H1 (cell line): ENCODE results near the gene SPOCD1. TPM values are rescaled to one million over a fixed set of nuclear protein-coding genes. Genes with fewer than 3 reads are reported as not detected.
A peak's percentile ranks its signal among the peaks of the same experiment; 100 is the strongest.

ENCODE experiments used
- CTCF ChIA-PET: fragments of 300-600 bp; sonication (Branson Sonifier 250); formaldehyde crosslinking; loops from one replicate; lab custom pipeline; 2021; ENCODE audit not compliant: partially characterized antibody; lab: Charles Lee
- POLR2A ChIA-PET: fragments of 300-600 bp; sonication (Branson Sonifier 250); formaldehyde crosslinking; loops from one replicate; lab custom pipeline; 2021; ENCODE audit warnings: inconsistent platforms; ENCODE audit not compliant: partially characterized antibody; lab: Charles Lee
- DNase-seq, 2 experiments: peaks; one replicate each; pipeline versions ENCODE4 v3.0.0 to v3.0.0-alpha.2; 2010 to 2022; ENCODE audit warnings: low spot score in 2 of 2, low read depth in 1 of 2, mixed read lengths in 1 of 2
- FAIRE-seq: peaks from 2 replicates; lab custom pipeline; 2011; peaks lifted over from hg19 to GRCh38; lab: Jason Lieb, UNC
- H2AFZ ChIP-seq: 2 replicates; pipeline ENCODE4 v1.8.1; 2012; ENCODE audit warnings: low read length, inconsistent platforms
- H2AK5ac ChIP-seq: 2 replicates; pipeline ENCODE4 v1.6.1; 2013; ENCODE audit warnings: low read depth, low read length
- H2BK120ac ChIP-seq: replicated peaks from 2 replicates; pipeline ENCODE3; 2013; ENCODE audit warnings: low read depth, low read length, inconsistent platforms
- H2BK12ac ChIP-seq: 2 replicates; pipeline ENCODE4 v1.6.1; 2013; ENCODE audit warnings: low read depth, low read length
- H2BK15ac ChIP-seq: 2 replicates; pipeline ENCODE4 v1.6.1; 2013; ENCODE audit warnings: low read length
- H2BK20ac ChIP-seq: 2 replicates; pipeline ENCODE4 v1.6.1; 2013; ENCODE audit warnings: low read length
- H2BK5ac ChIP-seq: 2 replicates; pipeline ENCODE4 v1.6.1; 2013; ENCODE audit warnings: low read depth, low read length
- H3K14ac ChIP-seq: 2 replicates; pipeline ENCODE4 v1.6.1; 2013; ENCODE audit warnings: inconsistent platforms; ENCODE audit not compliant: insufficient read length
- H3K18ac ChIP-seq: 2 replicates; pipeline ENCODE4 v1.6.1; 2013; ENCODE audit warnings: low read length; ENCODE audit errors: extremely low read depth
- H3K23ac ChIP-seq: 2 replicates; pipeline ENCODE4 v1.6.1; 2013; ENCODE audit warnings: inconsistent platforms; ENCODE audit not compliant: insufficient read length
- H3K23me2 ChIP-seq: 2 replicates; pipeline ENCODE4 v1.6.1; 2013; ENCODE audit warnings: low read depth, low read length
- H3K27ac ChIP-seq: 2 replicates; pipeline ENCODE4 v1.6.1; 2011; ENCODE audit warnings: low read depth, low read length, inconsistent platforms
- H3K27me3 ChIP-seq, 4 experiments: replicated peaks in 1 of 4; 1 replicate in 1 of 4; 2 replicates in 3 of 4; pipeline versions ENCODE4 v1.6.1 to v1.8.1; 2011 to 2013; ENCODE audit warnings: low read length in 3 of 4, mild to moderate bottlenecking in 3 of 4, inconsistent platforms in 2 of 4, mixed read lengths in 2 of 4, moderate library complexity in 1 of 4; ENCODE audit not compliant: control insufficient read depth in 3 of 4, insufficient read depth in 3 of 4; ENCODE audit errors: extremely low read depth in 1 of 4
- H3K36me3 ChIP-seq, 4 experiments: 2 replicates each; pipeline versions ENCODE4 v1.6.1 to v1.8.1; 2011 to 2013; ENCODE audit warnings: mild to moderate bottlenecking in 4 of 4, low read length in 3 of 4, moderate library complexity in 2 of 4, control low read depth in 1 of 4, inconsistent platforms in 1 of 4; ENCODE audit not compliant: insufficient read depth in 4 of 4, control insufficient read depth in 2 of 4
- H3K4ac ChIP-seq: replicated peaks from 2 replicates; pipeline ENCODE3; 2013; ENCODE audit warnings: low read length, low read depth, mixed read lengths, inconsistent platforms; ENCODE audit not compliant: insufficient read length
- H3K4me1 ChIP-seq, 4 experiments: replicated peaks in 1 of 4; 1 replicate in 1 of 4; 2 replicates in 3 of 4; pipeline versions ENCODE4 v1.6.1 to v1.8.1; 2011 to 2013; ENCODE audit warnings: low read length in 3 of 4, inconsistent platforms in 2 of 4, mixed read lengths in 1 of 4; ENCODE audit not compliant: insufficient read depth in 4 of 4, control insufficient read depth in 3 of 4
- H3K4me2 ChIP-seq, 2 experiments: 2 replicates each; pipeline versions ENCODE4 v1.6.1 to v1.8.1; 2011 to 2013; ENCODE audit warnings: low read depth in 2 of 2, low read length in 2 of 2, control low read depth in 1 of 2, inconsistent platforms in 1 of 2, mild to moderate bottlenecking in 1 of 2; ENCODE audit not compliant: insufficient read depth in 1 of 2
- H3K4me3 ChIP-seq, 4 experiments: fragments of 200-600, 300-600 bp in 1 of 4; sonication (generic), shearing (Covaris generic), sonication (Bioruptor Twin) in 1 of 4; 2 replicates each; pipeline versions ENCODE4 v1.5.1 to v1.8.1; 2011 to 2016; ENCODE audit warnings: low read length in 4 of 4, low read depth in 3 of 4, control low read depth in 2 of 4, inconsistent platforms in 2 of 4, mild to moderate bottlenecking in 2 of 4, mixed read lengths in 1 of 4, moderate library complexity in 1 of 4; ENCODE audit not compliant: insufficient read depth in 2 of 4; ENCODE audit errors: extremely low read depth in 1 of 4
- H3K56ac ChIP-seq: replicated peaks from 2 replicates; pipeline ENCODE3; 2013; ENCODE audit warnings: low read depth, mild to moderate bottlenecking, mixed read lengths, low read length, inconsistent platforms; ENCODE audit not compliant: insufficient read length
- H3K79me1 ChIP-seq: 2 replicates; pipeline ENCODE4 v1.6.1; 2013; ENCODE audit warnings: low read depth, low read length, control low read depth
- H3K79me2 ChIP-seq, 2 experiments: 2 replicates each; pipeline versions ENCODE4 v1.6.1 to v1.8.1; 2012 to 2013; ENCODE audit warnings: low read length in 2 of 2, mild to moderate bottlenecking in 2 of 2, inconsistent platforms in 1 of 2; ENCODE audit not compliant: insufficient read depth in 2 of 2, control insufficient read depth in 1 of 2
- H3K9ac ChIP-seq, 4 experiments: replicated peaks in 1 of 4; 1 replicate in 1 of 4; 2 replicates in 3 of 4; pipeline versions ENCODE4 v1.6.1 to v1.8.1; 2011 to 2013; ENCODE audit warnings: low read depth in 3 of 4, low read length in 3 of 4, control low read depth in 2 of 4, mild to moderate bottlenecking in 2 of 4, moderate library complexity in 2 of 4, inconsistent platforms in 1 of 4; ENCODE audit errors: extremely low read depth in 1 of 4
- H3K9me3 ChIP-seq, 2 experiments: 2 replicates each; pipeline versions ENCODE4 v1.6.1 to v1.8.1; 2012 to 2013; ENCODE audit warnings: mild to moderate bottlenecking in 2 of 2, moderate library complexity in 2 of 2, control low read depth in 1 of 2, inconsistent platforms in 1 of 2, low read depth in 1 of 2, low read length in 1 of 2, mixed read lengths in 1 of 2; ENCODE audit not compliant: insufficient read depth in 2 of 2
- H4K20me1 ChIP-seq, 2 experiments: replicated peaks in 1 of 2; 2 replicates each; pipeline versions ENCODE3 to v1.8.1; 2011 to 2013; ENCODE audit warnings: inconsistent platforms in 2 of 2, low read length in 2 of 2, mild to moderate bottlenecking in 1 of 2; ENCODE audit not compliant: insufficient read depth in 2 of 2, control insufficient read depth in 1 of 2
- H4K5ac ChIP-seq: 2 replicates; pipeline ENCODE4 v1.6.1; 2013; ENCODE audit warnings: low read length, low read depth, mixed read lengths, inconsistent platforms; ENCODE audit not compliant: insufficient read length
- H4K8ac ChIP-seq: 2 replicates; pipeline ENCODE4 v1.8.0; 2013; ENCODE audit warnings: mild to moderate bottlenecking, moderate library complexity, low read length, inconsistent platforms; ENCODE audit not compliant: insufficient read depth; ENCODE audit errors: extremely low read depth
- H4K91ac ChIP-seq: replicated peaks from 2 replicates; pipeline ENCODE3; 2013; ENCODE audit warnings: low read length, mixed read lengths, inconsistent platforms; ENCODE audit not compliant: insufficient read length
- E2F6 ChIP-seq: IDR thresholded peaks from 2 replicates; pipeline ENCODE4 v1.6.1; 2012; ENCODE audit warnings: inconsistent platforms
- MAX ChIP-seq: IDR thresholded peaks from 2 replicates; pipeline ENCODE4 v1.6.1; 2012; ENCODE audit warnings: inconsistent platforms
- POU5F1 ChIP-seq: IDR thresholded peaks from 2 replicates; pipeline ENCODE4 v1.6.1; 2011; ENCODE audit warnings: low read depth, mild to moderate bottlenecking, low read length, moderate library complexity
- RFX5 ChIP-seq: IDR thresholded peaks from 2 replicates; pipeline ENCODE4 v1.6.1; 2011; ENCODE audit warnings: low read depth, low read length, improper control_type of control experiment, borderline replicate concordance
- SP1 ChIP-seq: IDR thresholded peaks from 2 replicates; pipeline ENCODE4 v1.6.1; 2011; ENCODE audit warnings: low read depth, low read length
- SP2 ChIP-seq: IDR thresholded peaks from 2 replicates; pipeline ENCODE4 v1.6.1; 2012; ENCODE audit warnings: mild to moderate bottlenecking, low read length, inconsistent platforms
- WGBS, 2 experiments: shearing (Covaris generic) in 1 of 2; methylation state at CpG; one replicate each; pipeline versions ENCODE4 v1.1.6 to v1.1.7; 2013 to 2015; ENCODE audit warnings: low lambda C conversion rate in 2 of 2, mixed read lengths in 2 of 2, inconsistent platforms in 1 of 2, low coverage in 1 of 2, missing lambda C conversion rate in 1 of 2; ENCODE audit not compliant: insufficient replicate concordance in 2 of 2, insufficient coverage in 1 of 2, insufficient read length in 1 of 2; ENCODE audit errors: extremely low coverage in 1 of 2, missing lambda C conversion rate in 1 of 2; 5-methylcytosine and 5-hydroxymethylcytosine counted together
- polyA plus RNA-seq, 7 experiments: library from polyadenylated mRNA; depleted of rRNA in 3 of 7; stranded (reverse) in 5 of 7; unstranded in 2 of 7; fragments of >200 nt in 5 of 7; fragments of 200-250 nt in 2 of 7; gene quantifications; 1 replicate in 5 of 7; 2 replicates in 1 of 7; 4 replicates in 1 of 7; pipeline versions ENCODE4 v1.2.1 to v1.2.3, GENCODE V29; 2011 to 2013; ENCODE audit warnings: missing spikeins in 2 of 7, mixed read lengths in 2 of 7
- total RNA-seq: library from RNA; stranded (reverse); fragmentation: NEBNext Ultra II Directional; extraction: Animal tissue kit (Norgen Biotek cat#: 25700); gene quantifications from 2 replicates; pipeline ENCODE4 v1.2.1, GENCODE V29; 2021
- TF ChIP-seq, protein P1 (sequence below): IDR thresholded peaks from 2 replicates; pipeline ENCODE4 v1.6.1; 2011; ENCODE audit warnings: low read depth, mild to moderate bottlenecking, low read length; ENCODE audit not compliant: insufficient read depth

Gene SPOCD1
- total and polyA plus RNA-seq, 2 of the 8 experiments (the other 6 are each of a cell fraction or from before 2014, with no cell fraction given): 1.8 to 2.9 TPM

- Histone ChIP-seq H4K8ac (no peak overlapping the region; the same call in 1 of the 2 replicates), H3K4me3 (no peak overlapping the region), H2BK15ac (0 out of 2 replicates have a peak overlapping the region, but pooled peaks have one; percentile 72), H2BK20ac (no peak overlapping the region), H3K18ac (no peak overlapping the region; the same call in 1 of the 2 replicates), H3K27me3 (no peaks in the 10 kb centered on the region), H4K20me1 (peaks cover 0 to 5% of the 10 kb centered on the region in 2 experiments), H3K56ac (no peak overlapping the region), H3K79me1 (no peaks in the 10 kb centered on the region), H3K79me2 (no peaks in the 10 kb centered on the region), H3K36me3 (peaks cover 0 to 4% (median 0%) of the 10 kb centered on the region in 4 experiments; a peak in 1 of 8 replicates), H2BK12ac (0 out of 2 replicates have a peak overlapping the region, but pooled peaks have one; percentile 5), H3K23me2 (no peaks in the 10 kb centered on the region), H4K91ac (no peak overlapping the region), H2AFZ (no peak overlapping the region), H3K27ac (no peak overlapping the region), H3K4me2 (no peak overlapping the region), H3K4me1 (peaks cover 0 to 13% (median 8%) of the 10 kb centered on the region in 4 experiments; a peak in 6 of 7 replicates), H3K9me3 (no peaks in the 10 kb centered on the region), H2BK5ac (0 out of 2 replicates have a peak overlapping the region, but pooled peaks have one; percentile 9)
- WGBS, 2 experiments: 87% methylated on average over 30 of the region's 32 CpGs; no CpG with 5 or more reads in 1 of the 2 experiments
- FAIRE-seq (no peak), DNase-seq (peak in 1 of 2 experiments; percentile 75)
- ChIA-PET CTCF (interaction anchor here (1.3 to 9.2 kb wide), 12 partner anchors 8 to 79 kb away, joined by 3 to 130 read pairs (median 8); no protein-coding TSS in a partner anchor), POLR2A (interaction anchor here (0.8 to 1.2 kb wide), 3 partner anchors 14 to 98 kb away, joined by 3 to 4 read pairs (median 4); partner anchors contain the start of gene PEF1)
- TF ChIP-seq SP1 (peak; percentile 73; the same call in 1 of the 2 replicates), RFX5 (peak; percentile 79), POU5F1 (no peak), MAX (peak; percentile 74), E2F6 (peak; percentile 80), SP2 (0 out of 2 replicates have a peak, but pooled peaks have one; percentile 18)
- TF ChIP-seq, protein P1, sequence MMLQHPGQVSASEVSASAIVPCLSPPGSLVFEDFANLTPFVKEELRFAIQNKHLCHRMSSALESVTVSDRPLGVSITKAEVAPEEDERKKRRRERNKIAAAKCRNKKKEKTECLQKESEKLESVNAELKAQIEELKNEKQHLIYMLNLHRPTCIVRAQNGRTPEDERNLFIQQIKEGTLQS: no peak
- TF ChIP-seq, all 59 proteins: peak for 5
- Histone ChIP-seq H3K23ac (no peak overlapping the region), H3K9ac (no peak overlapping the region), H3K4ac (no peak overlapping the region), H2AK5ac (no peak overlapping the region), H4K5ac (no peak overlapping the region), H2BK120ac (no peak overlapping the region), H3K14ac (no peak overlapping the region)
Observed at GRCh38 chr1:31742462-31743212, 73.2 kb downstream of the SPOCD1 start.
